HepG2 (cell line): ENCODE data around the gene C20orf96. TPM values are rescaled to one million over a fixed set of nuclear protein-coding genes. Genes with fewer than 3 reads are reported as not detected.
A peak's percentile ranks its signal among the peaks of the same experiment; 100 is the strongest.

Experiments
- AGO1 ChIP-seq: fragments of 200-400 bp; formaldehyde crosslinking; IDR thresholded peaks from 2 replicates; pipeline ENCODE4 v1.6.1; 2017; ENCODE audit warnings: mild to moderate bottlenecking, low read depth, low read length, moderate library complexity; ENCODE audit not compliant: poor library complexity, severe bottlenecking
- AGO2 ChIP-seq: fragments of 200-400 bp; formaldehyde crosslinking; optimal IDR thresholded peaks from 2 replicates; pipeline ENCODE3; 2017; ENCODE audit warnings: mild to moderate bottlenecking, low read depth, low read length, moderate library complexity
- DNMT1 ChIP-seq: sonication (generic); formaldehyde crosslinking; IDR thresholded peaks from 2 replicates; pipeline ENCODE4 v1.5.1; 2020; ENCODE audit warnings: mild to moderate bottlenecking, missing genetic modification reagents
- HNRNPH1 ChIP-seq: fragments of 200-400 bp; formaldehyde crosslinking; optimal IDR thresholded peaks from 2 replicates; pipeline ENCODE3; 2017; ENCODE audit warnings: mild to moderate bottlenecking, low read depth, low read length
- ISL2 ChIP-seq: sonication (generic); formaldehyde crosslinking; IDR thresholded peaks from 2 replicates; pipeline ENCODE4 v1.5.0; 2020; ENCODE audit warnings: missing genetic modification reagents
- KAT2B ChIP-seq: fragments of 150-350 bp; IDR thresholded peaks from 2 replicates; pipeline ENCODE4 v1.6.1; 2014; ENCODE audit warnings: low read depth, low read length, borderline replicate concordance
- MAZ ChIP-seq, 2 experiments: sonication (generic) in 1 of 2; formaldehyde crosslinking in 1 of 2; IDR thresholded peaks; 2 replicates each; pipeline versions ENCODE4 v1.5.0 to v1.6.1; 2012 to 2020; ENCODE audit warnings: low read depth in 2 of 2, mild to moderate bottlenecking in 2 of 2, borderline replicate concordance in 1 of 2, improper control_type of control experiment in 1 of 2, low read length in 1 of 2, missing genetic modification reagents in 1 of 2, moderate library complexity in 1 of 2
- MEIS1 ChIP-seq: sonication (generic); formaldehyde crosslinking; IDR thresholded peaks from 2 replicates; pipeline ENCODE4 v1.9.0; 2021; ENCODE audit warnings: mild to moderate bottlenecking, missing genetic modification reagents, moderate library complexity, borderline replicate concordance
- MLXIP ChIP-seq: sonication (generic); formaldehyde crosslinking; IDR thresholded peaks from 2 replicates; pipeline ENCODE4 v1.9.0; 2021; ENCODE audit warnings: missing genetic modification reagents, borderline replicate concordance
- NAIF1 ChIP-seq: sonication (generic); formaldehyde crosslinking; IDR thresholded peaks from 2 replicates; pipeline ENCODE4 v1.5.0; 2020; ENCODE audit warnings: mild to moderate bottlenecking, missing genetic modification reagents, borderline replicate concordance
- PHF8 ChIP-seq: sonication (generic); formaldehyde crosslinking; IDR thresholded peaks from 2 replicates; pipeline ENCODE4 v1.5.0; 2020; ENCODE audit warnings: missing genetic modification reagents
- SSRP1 ChIP-seq: IDR thresholded peaks from 2 replicates; pipeline ENCODE4 v1.6.1; 2016; ENCODE audit warnings: control low read depth
- THAP11 ChIP-seq: IDR thresholded peaks from 2 replicates; pipeline ENCODE4 v1.6.1; 2016; ENCODE audit warnings: missing biosample characterization, missing genetic modification reagents
- ZC3H13 ChIP-seq: sonication (generic); formaldehyde crosslinking; IDR thresholded peaks from 2 replicates; pipeline ENCODE4 v1.8.1; 2023; ENCODE audit warnings: mild to moderate bottlenecking, missing genetic modification reagents, moderate library complexity
- ZNF205 ChIP-seq: IDR thresholded peaks from 2 replicates; pipeline ENCODE4 v1.6.1; 2018; ENCODE audit warnings: missing biosample characterization, missing genetic modification reagents
- ZNF513 ChIP-seq: sonication (generic); formaldehyde crosslinking; conservative IDR thresholded peaks from 2 replicates; pipeline ENCODE4 v1.5.0; 2020; ENCODE audit warnings: missing genetic modification reagents
- ZNF549 ChIP-seq: sonication (generic); formaldehyde crosslinking; IDR thresholded peaks from 2 replicates; pipeline ENCODE4 v1.5.0; 2020; ENCODE audit warnings: missing genetic modification reagents
- ZNF577 ChIP-seq: sonication (generic); formaldehyde crosslinking; IDR thresholded peaks from 2 replicates; pipeline ENCODE4 v1.4.0; 2020; ENCODE audit warnings: mild to moderate bottlenecking, low read depth, missing genetic modification reagents, borderline replicate concordance
- ZNF710 ChIP-seq: sonication (generic); formaldehyde crosslinking; IDR thresholded peaks from 2 replicates; pipeline ENCODE4 v1.5.0; 2020; ENCODE audit warnings: mild to moderate bottlenecking, missing genetic modification reagents, borderline replicate concordance
- ZSCAN5A ChIP-seq: sonication (generic); formaldehyde crosslinking; IDR thresholded peaks from 2 replicates; pipeline ENCODE4 v1.8.0; 2022; ENCODE audit warnings: mild to moderate bottlenecking, missing genetic modification reagents, borderline replicate concordance
- polyA plus RNA-seq, 8 experiments: library from polyadenylated mRNA; depleted of rRNA in 3 of 8; stranded (reverse) in 7 of 8; unstranded in 1 of 8; fragments of >200 nt; fragmentation: Illumina TruSeq in 4 of 8; extraction: Trizol in 4 of 8; gene quantifications; 2 replicates each; pipeline versions ENCODE4 v1.2.1 to v1.2.3, GENCODE V29; 2011 to 2016; ENCODE audit warnings: low read depth in 4 of 8, missing spikeins in 1 of 8, mixed read lengths in 1 of 8; ENCODE audit not compliant: insufficient read depth in 1 of 8
- total RNA-seq, 5 experiments: library from RNA; depleted of rRNA; stranded (reverse); fragments of >200 nt; fragmentation: Illumina TruSeq; extraction: Trizol; gene quantifications; 2 replicates each; pipeline ENCODE4 v1.2.3, GENCODE V29; 2016; ENCODE audit warnings: low read depth in 1 of 5

C20orf96 gene
- total and polyA plus RNA-seq, 2 of the 13 experiments (the other 11 are each of a cell fraction or from before 2014, with no cell fraction given), result 3.8 to 20.6 TPM

- TF ChIP-seq ZSCAN5A (CRISPR knock-in tag) (peak; percentile 71; the same call in 1 of the 2 replicates), AGO2 (peak; percentile 98), DNMT1 (CRISPR knock-in tag) (peak; percentile 96), ZNF205 (CRISPR knock-in tag) (peak; percentile 88), MAZ (IDR thresholded peaks at IDR 0.05; ENCODE audit: borderline replicate concordance, low read depth, low read length) (peak; percentile 92), MAZ (CRISPR knock-in tag; IDR thresholded peaks at IDR 0.05; ENCODE audit: low read depth) (peak; percentile 100), ISL2 (peak; percentile 80), HNRNPH1 (no peak), ZNF710 (CRISPR knock-in tag) (peak; percentile 86), ZNF577 (CRISPR knock-in tag) (no peak), SSRP1 (CRISPR knock-in tag) (peak; percentile 85; the same call in 1 of the 2 replicates), KAT2B (no peak), THAP11 (CRISPR knock-in tag) (peak; percentile 83), PHF8 (CRISPR knock-in tag) (peak; percentile 92), AGO1 (peak; percentile 88), MLXIP (peak; percentile 94), ZNF549 (CRISPR knock-in tag) (peak; percentile 66), ZC3H13 (CRISPR knock-in tag) (peak; percentile 100), ZNF513 (CRISPR knock-in tag) (peak; percentile 94; the same call in 1 of the 2 replicates), NAIF1 (CRISPR knock-in tag) (peak; percentile 93; the same call in 1 of the 2 replicates), MEIS1 (CRISPR knock-in tag) (peak; percentile 88)
These were observed 33.9 kb upstream of the C20orf96 start (continued) for GRCh38 chr20:324177-325044.
